ENCODE measurements around the gene TECTA. TPM values are rescaled to one million over a fixed set of nuclear protein-coding genes. Genes with fewer than 3 reads are reported as not detected.

TECTA gene
- polyA plus RNA-seq, 1 donor from 2014 or later: 3.3 TPM

DNA sequence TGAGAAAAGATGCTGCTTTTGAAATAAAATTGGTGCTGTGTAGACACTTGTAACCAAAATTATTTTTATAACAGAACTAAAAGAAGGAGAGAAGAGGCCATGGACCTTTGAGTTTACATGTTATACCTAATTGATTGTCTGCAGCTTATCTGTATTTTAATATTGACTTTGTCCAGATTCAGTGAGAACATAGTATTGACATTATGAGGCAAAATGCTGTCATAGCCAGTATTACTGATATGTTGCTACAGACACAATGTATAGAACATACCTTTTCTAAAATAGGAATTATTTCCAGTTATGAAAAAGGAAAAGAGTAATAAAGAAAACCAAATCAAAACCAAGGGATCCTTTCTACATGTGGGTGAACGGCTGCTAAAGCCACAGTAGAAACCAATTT is 11.5 kb upstream of the TECTA start:
- Histone ChIP-seq H3K9ac (ENCODE audit: low read length) (no peak overlapping the region), H2AFZ (ENCODE audit: low read depth, low read length) (no peak overlapping the region), H3K27me3 (ENCODE audit: insufficient read depth, low read depth, low read length) (no peaks in the 10 kb centered on the region), H3K9me2 (ENCODE audit: insufficient read depth, low read length) (no peaks in the 10 kb centered on the region), H3K36me3 (ENCODE audit: insufficient read depth, low read length) (peaks cover 5% of the 10 kb centered on the region), H3K27ac (ENCODE audit: low read length) (no peak overlapping the region), H3F3A (ENCODE audit: insufficient read depth, low read length, poor library complexity, severe bottlenecking) (no peaks in the 10 kb centered on the region), H3K4me3 (ENCODE audit: low read length) (no peak overlapping the region), H4K20me1 (ENCODE audit: insufficient read depth) (no peaks in the 10 kb centered on the region), H3K9me3 (ENCODE audit: low read length) (no peaks in the 10 kb centered on the region), H3K4me2 (ENCODE audit: low read length) (no peak overlapping the region), H3K79me2 (replicated peaks; ENCODE audit: insufficient read depth, low read length) (no peaks in the 10 kb centered on the region)
- TF ChIP-seq TAF1 (IDR thresholded peaks at IDR 0.05; ENCODE audit: low read depth) (no peak), RAD21 (conservative IDR thresholded peaks at IDR 0.05) (no peak), MXI1 (conservative IDR thresholded peaks at IDR 0.05; ENCODE audit: poor library complexity, severe bottlenecking) (no peak), POLR2AphosphoS5 (IDR thresholded peaks at IDR 0.05) (no peak), EZH2 (IDR thresholded peaks at IDR 0.05; ENCODE audit: borderline replicate concordance, insufficient read depth, low read length, poor library complexity, severe bottlenecking) (no peak)

DNA sequence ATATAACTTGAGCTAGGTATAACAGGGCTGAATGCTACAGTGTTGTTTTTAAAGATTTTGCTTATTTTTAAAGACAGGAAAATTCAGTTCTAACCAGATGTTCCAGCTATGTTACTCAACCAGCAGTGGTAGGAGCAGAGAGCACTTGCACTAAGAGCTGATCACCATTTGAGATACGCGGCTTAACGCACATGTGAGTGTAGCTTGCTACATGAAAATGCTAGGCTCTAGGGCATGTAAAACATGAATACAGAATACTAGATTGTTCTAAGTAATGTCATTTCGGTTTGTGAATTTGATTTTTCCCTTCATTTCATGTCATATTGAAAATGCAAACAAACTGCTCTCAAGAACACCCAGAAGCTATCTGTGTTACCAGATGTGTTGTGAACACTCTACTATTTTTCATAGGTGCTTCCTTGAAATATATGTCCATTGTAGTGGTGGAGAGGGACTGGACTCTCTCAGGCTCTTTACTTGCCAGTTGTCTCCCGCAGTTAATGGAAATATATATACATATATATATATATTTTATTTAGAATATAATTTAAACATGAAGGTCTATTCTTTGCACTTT is 10.8 kb upstream of the TECTA start:
- H3K9me2 ChIP-seq (ENCODE audit: insufficient read depth, low read length): no peaks in the 10 kb centered on the region
- no peak overlapping the region for H2AFZ ChIP-seq (ENCODE audit: low read depth, low read length)
- no peak overlapping the region for H3K9ac ChIP-seq (ENCODE audit: low read length)
- peaks cover 5% of the 10 kb centered on the region for H3K36me3 ChIP-seq (ENCODE audit: insufficient read depth, low read length)
- H4K20me1 ChIP-seq (ENCODE audit: insufficient read depth): no peaks in the 10 kb centered on the region
- H3K4me3 ChIP-seq (ENCODE audit: low read length): no peak overlapping the region
- H3K27me3 ChIP-seq (ENCODE audit: insufficient read depth, low read depth, low read length): no peaks in the 10 kb centered on the region
- H3K27ac ChIP-seq (ENCODE audit: low read length): no peak overlapping the region
- H3K79me2 ChIP-seq (replicated peaks; ENCODE audit: insufficient read depth, low read length): no peaks in the 10 kb centered on the region
- TF ChIP-seq, protein P1, sequence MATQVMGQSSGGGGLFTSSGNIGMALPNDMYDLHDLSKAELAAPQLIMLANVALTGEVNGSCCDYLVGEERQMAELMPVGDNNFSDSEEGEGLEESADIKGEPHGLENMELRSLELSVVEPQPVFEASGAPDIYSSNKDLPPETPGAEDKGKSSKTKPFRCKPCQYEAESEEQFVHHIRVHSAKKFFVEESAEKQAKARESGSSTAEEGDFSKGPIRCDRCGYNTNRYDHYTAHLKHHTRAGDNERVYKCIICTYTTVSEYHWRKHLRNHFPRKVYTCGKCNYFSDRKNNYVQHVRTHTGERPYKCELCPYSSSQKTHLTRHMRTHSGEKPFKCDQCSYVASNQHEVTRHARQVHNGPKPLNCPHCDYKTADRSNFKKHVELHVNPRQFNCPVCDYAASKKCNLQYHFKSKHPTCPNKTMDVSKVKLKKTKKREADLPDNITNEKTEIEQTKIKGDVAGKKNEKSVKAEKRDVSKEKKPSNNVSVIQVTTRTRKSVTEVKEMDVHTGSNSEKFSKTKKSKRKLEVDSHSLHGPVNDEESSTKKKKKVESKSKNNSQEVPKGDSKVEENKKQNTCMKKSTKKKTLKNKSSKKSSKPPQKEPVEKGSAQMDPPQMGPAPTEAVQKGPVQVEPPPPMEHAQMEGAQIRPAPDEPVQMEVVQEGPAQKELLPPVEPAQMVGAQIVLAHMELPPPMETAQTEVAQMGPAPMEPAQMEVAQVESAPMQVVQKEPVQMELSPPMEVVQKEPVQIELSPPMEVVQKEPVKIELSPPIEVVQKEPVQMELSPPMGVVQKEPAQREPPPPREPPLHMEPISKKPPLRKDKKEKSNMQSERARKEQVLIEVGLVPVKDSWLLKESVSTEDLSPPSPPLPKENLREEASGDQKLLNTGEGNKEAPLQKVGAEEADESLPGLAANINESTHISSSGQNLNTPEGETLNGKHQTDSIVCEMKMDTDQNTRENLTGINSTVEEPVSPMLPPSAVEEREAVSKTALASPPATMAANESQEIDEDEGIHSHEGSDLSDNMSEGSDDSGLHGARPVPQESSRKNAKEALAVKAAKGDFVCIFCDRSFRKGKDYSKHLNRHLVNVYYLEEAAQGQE (IDR thresholded peaks at IDR 0.05; ENCODE audit: borderline replicate concordance): no peak
- TF ChIP-seq MXI1 (conservative IDR thresholded peaks at IDR 0.05; ENCODE audit: poor library complexity, severe bottlenecking) (no peak), TAF1 (IDR thresholded peaks at IDR 0.05; ENCODE audit: low read depth) (no peak)
- TF ChIP-seq, protein P2, sequence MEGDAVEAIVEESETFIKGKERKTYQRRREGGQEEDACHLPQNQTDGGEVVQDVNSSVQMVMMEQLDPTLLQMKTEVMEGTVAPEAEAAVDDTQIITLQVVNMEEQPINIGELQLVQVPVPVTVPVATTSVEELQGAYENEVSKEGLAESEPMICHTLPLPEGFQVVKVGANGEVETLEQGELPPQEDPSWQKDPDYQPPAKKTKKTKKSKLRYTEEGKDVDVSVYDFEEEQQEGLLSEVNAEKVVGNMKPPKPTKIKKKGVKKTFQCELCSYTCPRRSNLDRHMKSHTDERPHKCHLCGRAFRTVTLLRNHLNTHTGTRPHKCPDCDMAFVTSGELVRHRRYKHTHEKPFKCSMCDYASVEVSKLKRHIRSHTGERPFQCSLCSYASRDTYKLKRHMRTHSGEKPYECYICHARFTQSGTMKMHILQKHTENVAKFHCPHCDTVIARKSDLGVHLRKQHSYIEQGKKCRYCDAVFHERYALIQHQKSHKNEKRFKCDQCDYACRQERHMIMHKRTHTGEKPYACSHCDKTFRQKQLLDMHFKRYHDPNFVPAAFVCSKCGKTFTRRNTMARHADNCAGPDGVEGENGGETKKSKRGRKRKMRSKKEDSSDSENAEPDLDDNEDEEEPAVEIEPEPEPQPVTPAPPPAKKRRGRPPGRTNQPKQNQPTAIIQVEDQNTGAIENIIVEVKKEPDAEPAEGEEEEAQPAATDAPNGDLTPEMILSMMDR (IDR thresholded peaks at IDR 0.05; ENCODE audit: poor library complexity, severe bottlenecking): no peak
- H3K4me2 ChIP-seq (ENCODE audit: low read length): no peak overlapping the region
- H3F3A ChIP-seq (ENCODE audit: insufficient read depth, low read length, poor library complexity, severe bottlenecking): no peaks in the 10 kb centered on the region
- no peaks in the 10 kb centered on the region for H3K9me3 ChIP-seq (ENCODE audit: low read length)

DNA sequence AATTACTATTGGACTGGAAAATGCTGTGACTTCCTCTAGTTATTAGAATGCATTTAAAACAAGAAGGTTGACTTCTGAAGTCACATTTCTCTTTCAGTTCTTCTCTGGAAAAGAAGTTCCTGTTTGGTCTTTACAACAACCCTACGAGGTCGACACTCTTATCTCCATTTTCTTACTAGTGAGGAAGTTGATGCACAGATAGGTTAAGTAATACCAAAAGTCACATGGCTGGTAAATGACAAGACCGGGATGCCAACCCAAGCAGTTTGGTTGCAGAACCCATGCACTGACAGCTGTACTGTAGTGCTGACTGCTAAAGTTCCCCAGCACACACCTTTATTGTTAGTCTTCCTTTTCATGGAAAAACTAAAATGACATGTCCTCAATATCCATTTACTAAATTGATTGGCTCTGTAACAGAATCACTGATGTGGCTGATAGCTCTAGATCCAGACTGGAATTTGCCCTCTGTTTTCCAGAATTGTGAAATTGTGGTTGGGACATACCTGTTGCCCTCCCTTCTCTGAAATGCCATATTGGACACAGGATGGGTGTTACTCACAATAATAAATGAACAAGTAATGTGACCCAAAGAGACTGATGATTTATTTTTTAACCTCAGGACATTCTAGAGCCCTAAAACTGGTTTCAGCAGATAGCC is 9.4 kb upstream of the TECTA start:
- Histone ChIP-seq H3K79me2 (replicated peaks; ENCODE audit: insufficient read depth, low read length) (no peaks in the 10 kb centered on the region), H4K20me1 (ENCODE audit: insufficient read depth) (no peaks in the 10 kb centered on the region), H3F3A (ENCODE audit: insufficient read depth, low read length, poor library complexity, severe bottlenecking) (no peaks in the 10 kb centered on the region), H3K4me2 (ENCODE audit: low read length) (no peak overlapping the region), H3K9me3 (ENCODE audit: low read length) (no peaks in the 10 kb centered on the region), H3K9me2 (ENCODE audit: insufficient read depth, low read length) (no peaks in the 10 kb centered on the region), H3K27me3 (ENCODE audit: insufficient read depth, low read depth, low read length) (no peaks in the 10 kb centered on the region), H2AFZ (ENCODE audit: low read depth, low read length) (no peak overlapping the region), H3K9ac (ENCODE audit: low read length) (no peak overlapping the region), H3K27ac (ENCODE audit: low read length) (no peak overlapping the region), H3K36me3 (ENCODE audit: insufficient read depth, low read length) (peaks cover 5% of the 10 kb centered on the region), H3K4me3 (ENCODE audit: low read length) (no peak overlapping the region)
- no peak for TF ChIP-seq TAF1 (IDR thresholded peaks at IDR 0.05; ENCODE audit: low read depth)
- TF ChIP-seq SMC3 (conservative IDR thresholded peaks at IDR 0.05; ENCODE audit: poor library complexity): no peak
- TF ChIP-seq EZH2 (IDR thresholded peaks at IDR 0.05; ENCODE audit: borderline replicate concordance, insufficient read depth, low read length, poor library complexity, severe bottlenecking): no peak
- TF ChIP-seq MXI1 (conservative IDR thresholded peaks at IDR 0.05; ENCODE audit: poor library complexity, severe bottlenecking): no peak
- no peak for TF ChIP-seq EP300 (conservative IDR thresholded peaks at IDR 0.05; ENCODE audit: poor library complexity, severe bottlenecking)
- TF ChIP-seq, protein P1 (IDR thresholded peaks at IDR 0.05; ENCODE audit: borderline replicate concordance): no peak
- TF ChIP-seq POLR2AphosphoS5 (IDR thresholded peaks at IDR 0.05): no peak
- TF ChIP-seq, protein P2 (IDR thresholded peaks at IDR 0.05; ENCODE audit: poor library complexity, severe bottlenecking): no peak
